ENCODE data around the gene RRN3. TPM values are rescaled to one million over a fixed set of nuclear protein-coding genes. Genes with fewer than 3 reads are reported as not detected.

Gene RRN3
- total RNA-seq, 2 experiments from 2014 or later, result 38.4 to 42.9 TPM

DNA sequence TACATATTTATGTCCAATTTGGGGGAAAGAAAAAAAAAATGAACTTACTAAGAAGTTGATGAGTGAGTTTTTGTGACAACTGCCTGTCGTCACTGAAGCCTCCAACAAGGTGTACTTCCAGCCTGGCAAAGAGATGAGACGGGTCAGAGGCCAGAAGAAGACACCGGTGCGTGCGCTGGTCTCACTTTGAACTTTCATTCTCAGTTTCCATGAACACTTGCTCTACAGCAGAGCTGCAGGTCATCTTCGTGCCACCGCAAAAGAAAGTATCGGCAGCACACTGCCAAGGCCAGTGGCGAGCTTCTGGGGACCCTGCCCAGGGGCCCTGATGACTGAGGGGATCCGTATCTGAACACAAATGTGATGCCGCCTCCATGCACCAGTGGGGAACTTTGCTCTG, 49.8 kb downstream of the RRN3 start:
- intact Hi-C loops (cut with DNase I, micrococcal nuclease), result no loop called here
- H3K9me3 Mint-ChIP-seq, result no peaks in the 10 kb centered on the region
- no peaks in the 10 kb centered on the region for H3K27me3 Mint-ChIP-seq
- ATAC-seq (ENCODE audit: poor library complexity), result no peak
- no peak for DNase-seq
- no peak overlapping the region for H3K27ac Mint-ChIP-seq
- Histone ChIP-seq H3K27ac (ENCODE audit: low read depth in 1 of 2, low read length in 2 of 2) (no peak overlapping the region), H3K27me3 (ENCODE audit: control insufficient read depth in 1 of 2, insufficient read depth in 2 of 2, low read length in 2 of 2) (no peaks in the 10 kb centered on the region), H3K36me3 (ENCODE audit: insufficient read depth, low read length) (peaks cover 37% of the 10 kb centered on the region), H3K4me1 (ENCODE audit: insufficient read depth, low read length) (no peaks in the 10 kb centered on the region), H3K4me3 (ENCODE audit: low read length) (no peak overlapping the region), H3K9me3 (ENCODE audit: control insufficient read depth in 1 of 2, insufficient read depth in 1 of 2, low read length in 2 of 2) (no peaks in the 10 kb centered on the region)
- ChIA-PET CTCF (no interaction called here), POLR2A (no interaction called here)
- TF ChIP-seq, protein P1, sequence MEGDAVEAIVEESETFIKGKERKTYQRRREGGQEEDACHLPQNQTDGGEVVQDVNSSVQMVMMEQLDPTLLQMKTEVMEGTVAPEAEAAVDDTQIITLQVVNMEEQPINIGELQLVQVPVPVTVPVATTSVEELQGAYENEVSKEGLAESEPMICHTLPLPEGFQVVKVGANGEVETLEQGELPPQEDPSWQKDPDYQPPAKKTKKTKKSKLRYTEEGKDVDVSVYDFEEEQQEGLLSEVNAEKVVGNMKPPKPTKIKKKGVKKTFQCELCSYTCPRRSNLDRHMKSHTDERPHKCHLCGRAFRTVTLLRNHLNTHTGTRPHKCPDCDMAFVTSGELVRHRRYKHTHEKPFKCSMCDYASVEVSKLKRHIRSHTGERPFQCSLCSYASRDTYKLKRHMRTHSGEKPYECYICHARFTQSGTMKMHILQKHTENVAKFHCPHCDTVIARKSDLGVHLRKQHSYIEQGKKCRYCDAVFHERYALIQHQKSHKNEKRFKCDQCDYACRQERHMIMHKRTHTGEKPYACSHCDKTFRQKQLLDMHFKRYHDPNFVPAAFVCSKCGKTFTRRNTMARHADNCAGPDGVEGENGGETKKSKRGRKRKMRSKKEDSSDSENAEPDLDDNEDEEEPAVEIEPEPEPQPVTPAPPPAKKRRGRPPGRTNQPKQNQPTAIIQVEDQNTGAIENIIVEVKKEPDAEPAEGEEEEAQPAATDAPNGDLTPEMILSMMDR (IDR thresholded peaks at IDR 0.05), result no peak
- peaks cover 53% of the 10 kb centered on the region for H3K36me3 Mint-ChIP-seq (ENCODE audit: low read depth)
- H3K4me3 Mint-ChIP-seq, result no peak overlapping the region
- no peaks in the 10 kb centered on the region for H3K4me1 Mint-ChIP-seq (ENCODE audit: low read depth)

DNA sequence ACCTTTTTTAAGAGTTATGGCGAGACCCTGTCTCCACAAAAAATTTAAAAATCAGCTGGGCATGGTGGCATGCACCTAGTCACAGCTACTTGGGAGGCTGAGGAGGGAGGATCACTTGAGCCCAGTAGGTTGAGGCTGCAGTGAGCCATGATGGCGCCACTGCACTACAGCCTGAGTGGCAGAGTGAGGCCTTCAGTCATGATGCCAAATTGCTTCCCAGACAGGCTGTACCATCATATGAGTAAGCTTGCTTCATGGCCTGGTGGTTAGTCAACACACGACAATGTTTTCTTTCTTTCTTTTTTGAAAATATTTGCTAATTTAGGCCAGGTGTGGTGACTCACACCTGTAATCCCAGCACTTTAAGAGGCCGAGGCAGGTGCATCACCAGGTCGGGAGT, 50.7 kb downstream of the RRN3 start:
- DNase-seq (no peak), ATAC-seq (ENCODE audit: poor library complexity) (no peak)
- Mint-ChIP-seq H3K36me3 (ENCODE audit: low read depth) (peaks cover 62% of the 10 kb centered on the region), H3K27me3 (no peaks in the 10 kb centered on the region), H3K4me1 (ENCODE audit: low read depth) (no peaks in the 10 kb centered on the region), H3K4me3 (no peak overlapping the region), H3K27ac (no peak overlapping the region), H3K9me3 (no peaks in the 10 kb centered on the region)
- Histone ChIP-seq H3K27me3 (ENCODE audit: control insufficient read depth in 1 of 2, insufficient read depth in 2 of 2, low read length in 2 of 2) (no peaks in the 10 kb centered on the region), H3K36me3 (ENCODE audit: insufficient read depth, low read length) (peaks cover 44% of the 10 kb centered on the region), H3K27ac (ENCODE audit: low read depth in 1 of 2, low read length in 2 of 2) (no peak overlapping the region), H3K4me3 (ENCODE audit: low read length) (no peak overlapping the region), H3K9me3 (ENCODE audit: control insufficient read depth in 1 of 2, insufficient read depth in 1 of 2, low read length in 2 of 2) (no peaks in the 10 kb centered on the region), H3K4me1 (ENCODE audit: insufficient read depth, low read length) (no peaks in the 10 kb centered on the region)
- TF ChIP-seq, protein P1 (IDR thresholded peaks at IDR 0.05), result no peak
- ChIA-PET CTCF (no interaction called here), POLR2A (no interaction called here)
- intact Hi-C loops (cut with DNase I, micrococcal nuclease), result no loop called here

- no peaks in the 10 kb centered on the region for H3K27me3 Mint-ChIP-seq
- H3K9me3 Mint-ChIP-seq, result no peaks in the 10 kb centered on the region
- no peak overlapping the region for H3K27ac Mint-ChIP-seq
- ChIA-PET POLR2A (interaction anchor here (1.4 kb wide), 1 partner anchor 14 kb away, joined by 4 read pairs; no protein-coding TSS in a partner anchor), CTCF (no interaction called here)
- no peaks in the 10 kb centered on the region for H3K4me1 Mint-ChIP-seq (ENCODE audit: low read depth)
- no peaks in the 10 kb centered on the region for H3K4me1 ChIP-seq (ENCODE audit: insufficient read depth, low read length)
- intact Hi-C loops (cut with DNase I, micrococcal nuclease), result no loop called here
- H3K4me3 ChIP-seq (ENCODE audit: low read length), result no peak overlapping the region
- no peaks in the 10 kb centered on the region for H3K9me3 ChIP-seq (ENCODE audit: control insufficient read depth in 1 of 2, insufficient read depth in 1 of 2, low read length in 2 of 2)
- no peak for DNase-seq
- TF ChIP-seq, protein P1 (IDR thresholded peaks at IDR 0.05), result no peak
- H3K36me3 Mint-ChIP-seq (ENCODE audit: low read depth), result peaks cover 74% of the 10 kb centered on the region
- peaks cover 50% of the 10 kb centered on the region for H3K36me3 ChIP-seq (ENCODE audit: insufficient read depth, low read length)
- no peak overlapping the region for H3K27ac ChIP-seq (ENCODE audit: low read depth in 1 of 2, low read length in 2 of 2)
- no peak for ATAC-seq (ENCODE audit: poor library complexity)
- no peak overlapping the region for H3K4me3 Mint-ChIP-seq
- H3K27me3 ChIP-seq (ENCODE audit: control insufficient read depth in 1 of 2, insufficient read depth in 2 of 2, low read length in 2 of 2), result no peaks in the 10 kb centered on the region
Observed at GRCh38 chr16:15041271-15042004, 52.6 kb downstream of the RRN3 start.

All from CD4-positive, alpha-beta T cell (primary cell).